DMS114 treated with DMSO at 0.1 percent for 48 hours (cell line): Measurements from ENCODE around the gene SNAP25.

Experiments used
- DNase-seq: peaks from one replicate; lab custom pipeline; 2025; ENCODE audit not compliant: unreplicated experiment; lab: John Stamatoyannopoulos, UW

SNAP25 gene

GRCh38 chr20:10218536-10219451 is at the start of gene SNAP25:
Gene SNAP25, plus strand, starts transcription at chr20:10218830. Its CDS starts 56,662 bp downstream, at chr20:10275492.
- DNase-seq = peak; percentile 61

DNA sequence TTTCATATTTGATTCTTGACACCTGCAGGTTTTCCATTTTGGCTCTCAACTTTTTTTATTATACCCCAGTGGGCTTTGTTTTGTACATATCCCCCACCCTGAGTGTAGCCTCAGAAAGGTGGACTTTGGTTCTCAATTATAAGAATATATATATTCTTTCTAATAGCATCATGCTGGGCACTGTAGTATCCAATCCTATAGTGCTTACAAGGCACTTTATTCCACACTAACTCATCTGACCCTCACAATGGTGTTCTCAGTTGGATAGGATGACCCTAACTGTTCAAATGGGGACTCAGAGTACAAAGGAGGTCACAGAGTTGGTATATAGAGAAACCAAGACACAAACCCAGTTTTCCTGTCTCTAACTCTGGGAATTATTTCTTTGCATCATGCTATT is 48.9 kb upstream of the SNAP25 start:
- DNase-seq = no peak

GRCh38 chr20:10170261-10170660 is 48.4 kb upstream of the SNAP25 start:
- DNase-seq = no peak

DNA sequence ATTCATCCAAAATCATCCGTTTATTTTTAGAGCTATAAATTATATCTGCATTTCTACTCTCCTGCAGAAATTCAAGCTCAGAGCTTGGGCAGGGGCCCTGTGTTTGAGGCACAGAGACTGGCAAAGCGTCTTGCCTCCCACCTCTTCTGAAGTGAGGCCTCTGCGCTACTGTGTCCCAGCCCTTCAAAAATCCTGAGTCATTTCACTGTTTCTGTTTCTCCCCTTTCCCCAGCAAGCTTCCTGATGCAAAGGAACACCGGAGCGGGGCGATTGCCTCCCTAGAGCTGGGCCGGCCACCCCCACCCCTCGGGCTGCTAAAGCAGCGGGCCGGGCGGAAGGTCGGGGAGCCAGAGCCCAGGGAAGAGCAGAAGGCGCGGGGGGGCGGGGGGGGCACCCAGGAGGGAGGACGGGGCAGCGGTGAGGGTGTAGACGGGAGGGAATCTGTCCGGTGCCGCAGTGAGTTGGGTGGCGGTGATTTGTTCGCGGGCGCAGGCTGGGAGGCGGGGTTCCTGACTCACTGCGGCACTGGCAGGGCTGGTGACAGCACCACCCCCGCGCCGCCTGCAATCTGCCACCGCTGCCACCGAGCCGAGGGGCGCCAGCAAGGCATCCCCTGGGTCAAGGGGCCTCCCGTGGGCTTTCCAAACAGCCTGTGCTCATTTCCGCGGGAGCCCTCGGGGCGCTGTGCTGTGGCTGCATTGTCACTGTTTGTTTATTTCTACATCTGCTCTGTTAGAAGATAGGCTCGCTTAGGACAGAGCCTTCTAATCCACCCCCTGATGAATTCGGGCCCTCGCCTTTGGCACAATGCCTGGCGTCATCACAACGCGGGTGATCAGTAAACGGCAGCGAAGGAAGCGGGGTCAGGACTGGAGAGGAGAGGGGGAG is 46.5 kb upstream of the SNAP25 start:
- DNase-seq = no peak

DNA sequence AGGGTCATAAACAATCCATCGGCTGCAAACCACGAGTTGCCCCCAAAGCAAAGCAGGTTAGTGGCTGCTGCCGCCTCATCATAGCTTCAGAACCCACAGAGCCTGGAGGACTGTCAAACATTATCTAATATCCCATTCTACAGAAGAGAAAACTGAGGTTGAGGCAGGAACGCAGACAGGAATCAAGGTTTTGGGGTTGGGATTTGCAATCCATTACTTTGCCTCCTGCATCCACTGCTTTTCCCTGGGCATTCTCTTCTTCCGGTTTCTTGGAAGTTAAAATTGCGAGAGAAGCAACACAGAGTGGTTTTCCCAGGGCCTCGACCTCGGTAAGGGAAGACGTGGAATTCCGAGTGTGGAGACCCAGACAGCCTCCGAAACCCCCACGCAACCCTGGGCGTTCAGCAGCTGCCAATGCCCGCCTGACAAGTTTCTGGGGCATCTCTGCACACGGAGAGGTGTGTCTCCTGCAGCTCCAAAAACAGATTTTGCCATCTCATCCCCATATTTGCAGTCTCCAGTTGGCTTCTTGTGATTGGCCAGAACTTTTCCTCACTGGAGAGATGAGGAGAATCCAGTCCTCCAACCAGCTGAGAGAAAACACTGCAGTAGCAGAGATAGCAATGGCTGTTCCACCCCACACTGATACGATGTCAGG is 45.5 kb upstream of the SNAP25 start:
- DNase-seq = no peak

GRCh38 chr20:10174400-10174799 is 44.2 kb upstream of the SNAP25 start:
- no peak for DNase-seq

GRCh38 chr20:10177326-10177725 is 41.3 kb upstream of the SNAP25 start:
- no peak for DNase-seq

GRCh38 chr20:10178091-10178490 is 40.5 kb upstream of the SNAP25 start:
- no peak for DNase-seq

DNA sequence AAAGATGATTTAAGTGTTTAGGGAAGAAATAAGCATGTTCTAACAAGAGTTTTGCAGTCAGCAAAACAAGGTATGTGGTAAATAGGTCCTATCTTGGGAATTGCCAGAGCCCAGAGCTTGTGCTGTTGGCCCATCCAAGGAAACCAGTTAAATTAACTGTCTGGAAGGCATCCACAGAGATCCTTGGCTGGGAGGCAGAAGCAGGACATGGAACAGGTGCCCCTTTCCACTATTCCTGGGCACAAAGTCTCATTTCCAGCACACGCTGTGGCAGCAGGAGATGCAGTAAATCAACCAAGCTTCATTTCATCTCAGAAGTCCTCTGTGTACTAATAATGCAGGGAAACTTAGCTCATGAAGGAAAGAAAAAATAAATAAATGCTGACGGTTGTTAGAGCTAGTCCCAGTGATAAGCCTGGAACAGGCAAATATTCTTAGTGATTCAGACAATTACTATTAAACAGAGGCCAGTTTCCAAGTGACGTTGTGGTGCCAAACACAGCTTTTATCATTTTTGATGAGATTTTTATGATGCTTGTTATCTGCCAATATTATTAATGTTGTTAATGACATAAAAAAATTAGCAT is 39.8 kb upstream of the SNAP25 start:
- DNase-seq = no peak

GRCh38 chr20:10179574-10180298 is 38.9 kb upstream of the SNAP25 start:
- DNase-seq = no peak

DNA sequence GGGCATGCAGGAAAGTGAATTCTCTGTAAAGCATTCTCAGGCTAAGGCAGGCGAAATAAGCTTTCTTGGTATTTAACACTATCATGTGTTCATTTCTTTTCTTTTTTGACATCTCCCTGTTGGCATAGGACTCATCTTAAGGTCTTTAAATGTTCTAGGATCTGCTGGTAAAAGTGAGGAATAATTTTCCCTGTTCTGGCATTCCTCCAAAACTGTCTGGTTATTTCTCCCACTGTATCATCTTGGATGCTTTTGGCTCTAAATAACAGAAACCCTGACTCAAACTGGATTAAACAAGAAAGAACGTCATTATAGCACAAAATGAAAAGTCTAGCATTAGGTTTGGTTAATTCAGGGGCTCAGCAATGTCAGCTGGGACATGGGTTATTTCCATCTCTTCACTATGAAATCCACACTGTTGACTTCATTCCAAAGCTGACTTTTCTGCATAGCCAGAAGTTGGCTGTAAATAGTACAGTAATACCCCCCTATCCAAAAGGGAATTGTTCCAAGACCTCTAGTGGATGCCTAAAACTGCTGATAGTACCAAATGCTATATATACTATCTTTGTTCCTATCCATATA is 37.9 kb upstream of the SNAP25 start:
- no peak for DNase-seq

- DNase-seq = no peak
Measured at GRCh38 chr20:10185741-10186558, 32.7 kb upstream of the SNAP25 start.

- no peak for DNase-seq
Measured at GRCh38 chr20:10190456-10190855, 28.2 kb upstream of the SNAP25 start.

GRCh38 chr20:10192171-10192570 is 26.5 kb upstream of the SNAP25 start:
- no peak for DNase-seq

DNA sequence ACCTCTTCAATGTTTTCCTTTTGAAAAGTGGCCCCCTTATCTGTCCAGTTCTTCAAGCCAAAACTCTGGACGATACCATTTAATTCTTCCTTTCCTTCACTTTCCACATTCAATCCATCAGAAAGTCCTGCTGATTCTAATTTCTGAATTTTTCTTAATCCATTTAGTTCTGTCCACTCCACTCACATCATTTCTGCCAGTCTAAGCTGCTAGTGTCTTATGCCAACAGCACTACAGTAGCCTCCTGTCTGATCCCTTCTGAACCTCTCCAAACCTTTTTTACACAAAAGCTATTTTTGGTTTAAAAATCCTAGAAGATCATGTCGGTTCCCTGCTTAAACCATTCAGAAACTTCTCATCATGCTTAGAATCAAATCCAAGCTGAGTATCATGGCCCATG is 24.5 kb upstream of the SNAP25 start:
- no peak for DNase-seq

- no peak for DNase-seq
Measured at GRCh38 chr20:10200330-10200729, 18.3 kb upstream of the SNAP25 start.

- DNase-seq = no peak
Measured at GRCh38 chr20:10201321-10201870, 17.2 kb upstream of the SNAP25 start.

GRCh38 chr20:10209091-10209490 is 9.5 kb upstream of the SNAP25 start:
- DNase-seq = no peak

GRCh38 chr20:10213526-10213925 is 5.1 kb upstream of the SNAP25 start:
- no peak for DNase-seq
